ENCODE results near the gene DPEP2NB.

GRCh38 chr16:67963662-67964321 is 51.9 kb downstream of the DPEP2NB start:
- TF ChIP-seq EP300 (IDR thresholded peaks at IDR 0.05) (no peak), CTCF (IDR thresholded peaks at IDR 0.05) (no peak), POLR2A (IDR thresholded peaks at IDR 0.05) (no peak)

All from ovary (tissue), 3 donors.